Left hindlimb (tissue), 1 donor: ENCODE data around the gene SOX11.

Experiments used
- DNase-seq: peaks from one replicate; pipeline ENCODE4 v3.0.0-alpha.2; 2018

SOX11 gene

DNA sequence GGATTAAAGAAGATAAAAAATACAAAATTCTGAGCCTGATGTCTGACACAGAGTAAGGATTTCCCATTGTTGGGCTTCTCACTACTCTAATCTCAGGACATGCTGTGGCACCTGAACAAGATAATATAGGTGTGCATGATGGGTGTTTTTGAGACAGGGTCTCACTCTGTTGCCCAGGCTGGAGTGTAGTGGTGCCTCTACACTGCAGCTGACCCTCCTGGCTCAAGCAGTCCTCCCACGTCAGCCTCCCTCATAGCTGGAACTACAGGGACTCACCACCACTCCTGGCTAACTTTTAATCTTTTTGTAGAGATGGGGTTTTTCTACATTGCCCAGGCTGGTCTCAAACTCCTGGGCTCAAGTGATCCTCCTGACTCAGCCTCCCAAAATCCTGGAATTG lies 32.9 kb downstream of the SOX11 start:
- DNase-seq = no peak

DNA sequence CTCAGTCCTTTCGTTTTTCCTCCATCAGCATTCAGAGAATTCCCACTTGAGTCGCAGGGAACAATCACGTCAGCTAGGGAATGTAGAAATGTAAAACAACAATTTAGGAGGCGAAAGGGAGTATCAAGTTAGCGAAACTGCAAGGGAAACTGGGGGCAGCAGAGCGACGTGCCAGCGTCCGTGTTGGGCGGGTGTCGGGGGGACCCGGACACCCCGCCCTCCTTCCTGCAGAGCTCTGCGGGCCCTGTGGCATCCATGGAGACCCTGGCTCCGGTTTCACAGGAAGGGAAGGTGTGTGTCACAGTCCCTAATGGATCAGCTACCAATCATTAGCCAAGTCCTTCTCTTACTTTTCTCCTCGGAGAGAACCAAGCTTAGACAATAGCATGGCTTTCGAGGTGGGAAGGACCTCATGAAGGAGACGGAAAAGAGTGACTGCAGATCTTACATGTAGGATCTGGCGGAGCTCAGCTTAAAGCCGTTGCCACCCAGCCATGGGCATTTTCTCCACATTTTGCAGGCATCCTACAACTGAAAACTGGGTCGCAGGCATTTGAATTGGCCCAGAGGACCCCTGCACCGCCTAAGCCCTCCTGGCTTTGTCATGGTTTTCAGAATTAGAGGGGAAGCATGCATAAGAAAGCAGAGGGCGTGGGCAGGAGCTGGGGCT lies 33.7 kb downstream of the SOX11 start:
- DNase-seq = peak; percentile 78

DNA sequence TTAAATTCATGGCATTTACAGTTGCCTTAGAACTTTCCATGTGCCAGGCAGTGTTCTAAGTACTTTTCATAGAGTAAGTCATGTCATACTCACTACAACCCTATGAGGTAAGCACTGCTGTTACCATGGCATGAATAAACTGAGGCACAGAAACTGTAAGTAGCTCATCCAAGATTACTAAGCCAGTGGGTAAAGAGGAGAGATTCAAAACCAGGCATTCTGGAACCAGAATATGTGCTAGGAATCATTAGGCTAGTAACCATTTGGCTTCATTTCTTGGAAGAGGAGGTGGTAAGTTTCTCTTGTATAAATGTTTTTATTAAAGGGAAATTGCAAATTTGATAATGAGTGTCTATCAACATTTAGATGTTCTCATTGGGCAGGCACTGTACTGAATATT lies 35.1 kb downstream of the SOX11 start:
- no peak for DNase-seq

- DNase-seq = no peak
Measured at GRCh38 chr2:5729416-5729815, 37.2 kb downstream of the SOX11 start.

DNA sequence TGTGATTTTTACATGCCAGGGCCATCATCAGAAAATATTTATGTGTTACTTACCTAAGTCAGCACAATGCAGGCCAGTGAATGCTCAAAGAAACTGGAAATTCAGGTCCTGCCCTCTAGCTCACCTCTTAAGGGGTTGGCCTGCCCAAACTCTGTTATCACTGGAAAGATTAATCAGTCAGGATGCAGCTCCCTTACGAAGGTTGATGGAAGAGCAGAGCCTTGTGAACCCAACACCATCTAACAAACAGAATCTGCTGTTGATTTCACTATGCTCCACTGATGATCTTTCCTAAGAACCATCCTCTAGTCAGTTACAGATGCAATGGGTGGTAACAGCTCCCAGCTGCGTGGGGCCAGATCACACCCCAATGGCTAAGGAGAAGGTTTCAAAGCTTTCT lies 38.2 kb downstream of the SOX11 start:
- no peak for DNase-seq

DNA sequence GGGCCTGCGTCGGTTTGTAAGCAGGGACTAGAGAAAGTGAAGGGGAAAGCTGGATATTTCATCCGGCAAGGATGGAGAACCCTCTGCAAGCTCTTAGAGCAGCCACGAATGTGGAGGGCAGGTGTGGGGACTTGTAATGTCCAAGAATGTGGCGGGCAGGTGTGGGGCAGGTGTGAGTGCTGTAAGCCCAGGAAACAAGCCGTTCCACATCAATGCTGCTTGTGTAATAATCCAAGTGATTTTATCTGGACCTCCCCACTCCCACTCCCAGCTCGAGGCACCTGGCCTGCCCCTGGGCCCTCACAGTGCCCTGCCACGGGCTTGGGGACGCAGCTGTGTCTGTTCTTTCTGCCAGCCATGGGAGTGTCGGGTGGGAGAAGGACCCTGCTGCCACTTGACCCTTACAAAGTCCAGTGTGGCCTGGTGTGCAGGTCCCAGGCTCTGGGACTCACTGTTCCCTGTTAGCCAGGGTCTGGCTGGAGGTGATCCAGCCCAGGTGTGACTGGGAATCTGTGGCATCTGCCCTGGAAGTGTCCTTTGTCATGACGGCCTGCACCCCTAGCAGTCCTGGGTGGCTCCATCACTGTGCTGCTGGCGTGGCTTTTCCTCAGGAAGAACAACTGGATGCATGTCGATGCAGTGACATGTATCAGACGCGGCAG lies 42.8 kb downstream of the SOX11 start:
- DNase-seq = no peak

DNA sequence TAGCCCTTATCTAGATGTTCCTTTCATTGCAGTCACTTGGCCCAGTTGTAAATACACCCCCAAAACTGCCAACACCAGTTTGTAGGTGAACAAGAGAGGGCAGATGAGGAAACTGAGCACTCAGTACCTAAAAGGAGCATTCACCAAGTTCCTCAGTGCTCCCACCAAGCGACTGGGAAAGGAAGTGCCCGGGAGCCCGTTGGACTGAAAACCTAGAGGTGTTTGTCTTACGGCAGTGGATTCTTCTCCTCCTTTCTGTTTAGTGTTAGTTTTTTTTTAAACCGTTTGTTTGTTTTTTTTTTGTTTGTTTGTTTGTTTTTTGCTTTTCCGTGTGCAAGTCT lies 43.3 kb downstream of the SOX11 start:
- no peak for DNase-seq

GRCh38 chr2:5736050-5736449 lies 43.9 kb downstream of the SOX11 start:
- no peak for DNase-seq

DNA sequence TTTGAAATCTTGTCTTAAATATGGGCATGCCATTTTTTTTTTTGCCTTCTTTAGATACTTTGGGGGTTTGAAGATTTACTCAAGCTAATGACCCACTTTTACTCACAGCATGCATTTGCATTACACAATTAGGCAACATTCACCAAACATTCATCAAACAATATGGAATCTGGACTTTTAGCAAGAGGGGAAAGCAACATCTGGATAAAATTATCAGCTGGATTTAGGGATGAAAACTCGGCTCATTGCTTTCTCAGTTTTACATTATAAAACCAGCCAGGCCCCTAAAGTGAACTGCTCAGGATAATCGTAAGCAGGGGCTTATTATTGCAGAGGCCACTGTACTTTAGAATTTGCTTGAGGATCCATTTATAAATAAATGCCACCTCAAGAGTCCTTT lies 44.7 kb downstream of the SOX11 start:
- DNase-seq = no peak

- no peak for DNase-seq
Measured at GRCh38 chr2:5740053-5740452, 47.9 kb downstream of the SOX11 start.

GRCh38 chr2:5740817-5741216 lies 48.6 kb downstream of the SOX11 start:
- DNase-seq = no peak

DNA sequence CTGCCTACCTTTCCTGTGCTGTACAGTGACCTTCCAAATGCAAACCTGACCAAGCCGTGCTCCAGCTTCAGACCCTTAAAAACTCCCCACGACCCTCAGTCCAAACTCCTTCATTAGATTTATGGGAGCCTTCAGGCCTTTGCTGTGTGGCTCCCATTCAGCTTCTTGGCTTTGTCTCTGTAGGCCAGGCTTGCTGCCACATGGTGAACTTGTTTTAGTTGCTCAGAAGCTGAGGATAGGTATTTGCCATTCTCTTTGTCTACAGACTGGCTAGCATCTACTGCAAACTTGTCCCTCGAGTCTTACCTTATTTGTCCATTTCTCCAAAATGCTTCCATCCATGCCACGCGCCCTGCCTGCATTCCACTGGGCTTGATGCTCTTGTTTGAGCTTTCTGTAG lies 49.1 kb downstream of the SOX11 start:
- no peak for DNase-seq

GRCh38 chr2:5742126-5742525 lies 49.9 kb downstream of the SOX11 start:
- DNase-seq = no peak

- no peak for DNase-seq
Measured at GRCh38 chr2:5748391-5748790, 56.2 kb downstream of the SOX11 start.

DNA sequence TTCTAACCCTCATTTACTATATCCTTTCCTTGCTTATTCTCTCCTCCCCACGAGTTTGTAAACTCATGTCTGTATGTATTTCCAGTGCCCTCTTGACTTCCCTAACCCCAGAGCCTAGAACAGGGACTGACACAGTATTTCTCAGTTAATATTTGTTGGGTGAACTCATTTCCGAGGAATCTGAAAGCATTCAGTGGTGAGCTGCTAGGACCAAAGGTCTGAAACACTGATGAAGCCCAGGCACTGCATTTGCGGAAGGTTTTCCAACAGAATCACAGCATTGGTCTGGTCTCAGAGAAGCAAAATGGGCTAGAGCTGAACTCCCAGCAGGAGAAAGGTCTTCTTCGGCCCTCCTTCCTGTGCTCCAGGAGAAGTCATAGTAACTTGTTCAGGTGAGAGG lies 56.8 kb downstream of the SOX11 start:
- no peak for DNase-seq

GRCh38 chr2:5749347-5749746 lies 57.2 kb downstream of the SOX11 start:
- no peak for DNase-seq
